Activated T-cell treated with anti-CD3 and anti-CD28 coated beads for 1 hour (primary cell): ENCODE data around the gene LTBP1.
A peak's percentile ranks its signal among the peaks of the same experiment; 100 is the strongest.
"Not testable (repeated sequence)": the region's sequence is repeated elsewhere in the genome, so short reads cannot be mapped to it uniquely, and the experiment has no call there.

Experiments used
- DNase-seq: peaks from one replicate; pipeline ENCODE4 v3.0.0-alpha.2; 2020; ENCODE audit warnings: low read depth

The LTBP1 gene

GRCh38 chr2:32946314-32947075, at the start of gene LTBP1:
Gene LTBP1, plus strand, starts transcription at chr2:32946953. Its CDS starts 372 bp downstream, at chr2:32947325.
- DNase-seq, result peak; percentile 24

GRCh38 chr2:32900246-32900973, 46.3 kb upstream of the LTBP1 start:
- DNase-seq, result no peak

- no peak for DNase-seq
Measured at GRCh38 chr2:32901313-32901712, 45.4 kb upstream of the LTBP1 start.

GRCh38 chr2:32902174-32902573, 44.6 kb upstream of the LTBP1 start:
- no peak for DNase-seq

GRCh38 chr2:32902986-32903385, 43.8 kb upstream of the LTBP1 start:
- no peak for DNase-seq

GRCh38 chr2:32904074-32904473, 42.7 kb upstream of the LTBP1 start:
- DNase-seq, result no peak

- DNase-seq, result no peak
Measured at GRCh38 chr2:32904751-32905150, 42.0 kb upstream of the LTBP1 start.

GRCh38 chr2:32905270-32905669, 41.5 kb upstream of the LTBP1 start:
- DNase-seq, result no peak

- no peak for DNase-seq
Measured at GRCh38 chr2:32910883-32911598, 35.7 kb upstream of the LTBP1 start.

- DNase-seq, result no peak
Measured at GRCh38 chr2:32915694-32916093, 31.1 kb upstream of the LTBP1 start.

GRCh38 chr2:32918774-32919173, 28.0 kb upstream of the LTBP1 start:
- DNase-seq, result no peak

GRCh38 chr2:32919901-32920300, 26.9 kb upstream of the LTBP1 start:
- not testable (repeated sequence) for DNase-seq

GRCh38 chr2:32921486-32921885, 25.3 kb upstream of the LTBP1 start:
- DNase-seq, result not testable (repeated sequence)

GRCh38 chr2:32922501-32922900, 24.3 kb upstream of the LTBP1 start:
- DNase-seq, result no peak

- DNase-seq, result no peak
Measured at GRCh38 chr2:32923109-32923508, 23.6 kb upstream of the LTBP1 start.

- DNase-seq, result no peak
Measured at GRCh38 chr2:32925283-32925815, 21.4 kb upstream of the LTBP1 start.

GRCh38 chr2:32925976-32926707, 20.6 kb upstream of the LTBP1 start:
- no peak for DNase-seq

- DNase-seq, result no peak
Measured at GRCh38 chr2:32926708-32927084, 20.1 kb upstream of the LTBP1 start.

GRCh38 chr2:32930436-32930835, 16.3 kb upstream of the LTBP1 start:
- no peak for DNase-seq

GRCh38 chr2:32931519-32931918, 15.2 kb upstream of the LTBP1 start:
- no peak for DNase-seq

- DNase-seq, result no peak
Measured at GRCh38 chr2:32931945-32932709, 14.6 kb upstream of the LTBP1 start.
